Measurements from ENCODE around the gene EI24. TPM values are rescaled to one million over a fixed set of nuclear protein-coding genes. Genes with fewer than 3 reads are reported as not detected.

The EI24 gene
- total RNA-seq, 1 experiment from 2014 or later, result 170 TPM

DNA sequence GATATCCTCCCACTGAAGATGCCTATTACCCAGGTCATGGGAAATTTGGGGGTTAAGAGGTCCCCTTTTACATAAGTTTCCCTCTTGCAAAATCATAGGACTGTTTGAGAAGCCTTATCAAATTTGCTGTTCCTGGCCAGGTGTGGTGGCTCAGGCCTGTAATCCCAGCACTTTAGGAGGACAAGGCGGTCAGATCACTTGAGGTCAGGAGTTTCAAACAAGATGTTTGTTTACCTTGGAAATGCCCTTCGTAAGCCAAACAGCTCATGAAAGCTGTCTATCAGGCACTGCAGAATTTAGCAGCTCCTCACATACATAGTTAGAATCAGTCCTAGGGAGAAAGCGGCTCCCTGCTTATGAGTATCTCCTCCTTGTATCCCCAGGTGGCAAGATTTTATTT is 4.9 kb upstream of the EI24 start:
- intact Hi-C loops (cut with micrococcal nuclease; ENCODE audit: unreplicated experiment), result no loop called here
- H3K4me3 ChIP-seq (ENCODE audit: low read depth, low read length), result no peak overlapping the region
- ChIA-PET CTCF (interaction anchor here (0.5 to 0.8 kb wide), 3 partner anchors 13 to 343 kb away, joined by 3 to 9 read pairs (median 3); no protein-coding TSS in a partner anchor), POLR2A (interaction anchor here (0.5 kb wide), 1 partner anchor 946 kb away, joined by 4 read pairs; no protein-coding TSS in a partner anchor)
- Mint-ChIP-seq H3K9me3 (ENCODE audit: unreplicated experiment) (no peaks in the 10 kb centered on the region), H3K36me3 (ENCODE audit: insufficient read depth, unreplicated experiment) (no peaks in the 10 kb centered on the region), H3K4me1 (ENCODE audit: low read depth, unreplicated experiment) (peaks cover 5% of the 10 kb centered on the region), H3K27me3 (ENCODE audit: insufficient read depth, unreplicated experiment) (no peaks in the 10 kb centered on the region), H3K27ac (ENCODE audit: unreplicated experiment) (no peak overlapping the region), H3K4me3 (ENCODE audit: unreplicated experiment) (no peak overlapping the region)
- H3K27me3 ChIP-seq (replicated peaks; ENCODE audit: control insufficient read depth, insufficient read depth, low read length), result no peaks in the 10 kb centered on the region
- H3K36me3 ChIP-seq (ENCODE audit: control insufficient read depth, insufficient read depth, low read length), result no peaks in the 10 kb centered on the region; the same call in 1 of the 2 replicates
- BruUV-seq (replicated peaks), result no TSS peak
- no peaks in the 10 kb centered on the region for H3K9me3 ChIP-seq
- peaks cover 11% of the 10 kb centered on the region; the same call in 1 of the 2 replicates for H3K4me1 ChIP-seq
- TF ChIP-seq, protein P1, sequence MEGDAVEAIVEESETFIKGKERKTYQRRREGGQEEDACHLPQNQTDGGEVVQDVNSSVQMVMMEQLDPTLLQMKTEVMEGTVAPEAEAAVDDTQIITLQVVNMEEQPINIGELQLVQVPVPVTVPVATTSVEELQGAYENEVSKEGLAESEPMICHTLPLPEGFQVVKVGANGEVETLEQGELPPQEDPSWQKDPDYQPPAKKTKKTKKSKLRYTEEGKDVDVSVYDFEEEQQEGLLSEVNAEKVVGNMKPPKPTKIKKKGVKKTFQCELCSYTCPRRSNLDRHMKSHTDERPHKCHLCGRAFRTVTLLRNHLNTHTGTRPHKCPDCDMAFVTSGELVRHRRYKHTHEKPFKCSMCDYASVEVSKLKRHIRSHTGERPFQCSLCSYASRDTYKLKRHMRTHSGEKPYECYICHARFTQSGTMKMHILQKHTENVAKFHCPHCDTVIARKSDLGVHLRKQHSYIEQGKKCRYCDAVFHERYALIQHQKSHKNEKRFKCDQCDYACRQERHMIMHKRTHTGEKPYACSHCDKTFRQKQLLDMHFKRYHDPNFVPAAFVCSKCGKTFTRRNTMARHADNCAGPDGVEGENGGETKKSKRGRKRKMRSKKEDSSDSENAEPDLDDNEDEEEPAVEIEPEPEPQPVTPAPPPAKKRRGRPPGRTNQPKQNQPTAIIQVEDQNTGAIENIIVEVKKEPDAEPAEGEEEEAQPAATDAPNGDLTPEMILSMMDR (IDR thresholded peaks at IDR 0.05; ENCODE audit: insufficient read depth in 1 of 2, low read depth in 1 of 2, low read length in 1 of 2, severe bottlenecking in 1 of 2, unreplicated experiment in 1 of 2), result no peak
- peak; percentile 58 to 65 for DNase-seq

DNA sequence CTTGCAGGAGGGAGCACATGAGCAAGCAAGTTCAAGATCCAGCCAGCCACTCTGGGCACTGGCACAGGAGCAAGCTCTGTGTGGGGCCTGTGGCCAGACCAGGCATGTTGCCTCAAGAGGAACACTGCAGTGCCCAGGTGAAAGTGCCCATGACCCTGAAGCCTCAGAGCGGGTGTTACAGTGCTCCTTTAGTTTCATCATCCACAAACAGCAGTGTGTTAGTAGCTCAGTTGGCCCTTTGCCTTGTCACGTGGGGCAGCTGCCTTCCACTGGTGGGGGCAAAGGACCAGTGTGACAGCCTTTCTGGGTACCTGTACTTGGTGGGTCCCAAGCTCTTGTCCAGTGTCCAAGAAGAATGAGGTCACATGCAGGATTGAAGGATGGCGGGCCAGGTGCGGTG is 3.0 kb upstream of the EI24 start:
- ChIA-PET POLR2A (interaction anchor here (0.6 kb wide), 1 partner anchor 295 kb away, joined by 7 read pairs; no protein-coding TSS in a partner anchor), CTCF (no interaction called here)
- Mint-ChIP-seq H3K9me3 (ENCODE audit: unreplicated experiment) (no peaks in the 10 kb centered on the region), H3K36me3 (ENCODE audit: insufficient read depth, unreplicated experiment) (no peaks in the 10 kb centered on the region), H3K4me3 (ENCODE audit: unreplicated experiment) (no peak overlapping the region), H3K27ac (ENCODE audit: unreplicated experiment) (no peak overlapping the region), H3K27me3 (ENCODE audit: insufficient read depth, unreplicated experiment) (no peaks in the 10 kb centered on the region), H3K4me1 (ENCODE audit: low read depth, unreplicated experiment) (peaks cover 5% of the 10 kb centered on the region)
- DNase-seq, result no peak
- TF ChIP-seq, protein P1 (IDR thresholded peaks at IDR 0.05; ENCODE audit: insufficient read depth in 1 of 2, low read depth in 1 of 2, low read length in 1 of 2, severe bottlenecking in 1 of 2, unreplicated experiment in 1 of 2), result no peak
- H3K27me3 ChIP-seq (replicated peaks; ENCODE audit: control insufficient read depth, insufficient read depth, low read length), result no peaks in the 10 kb centered on the region
- intact Hi-C loops (cut with micrococcal nuclease; ENCODE audit: unreplicated experiment), result no loop called here
- no peak overlapping the region for H3K4me3 ChIP-seq (ENCODE audit: low read depth, low read length)
- no peaks in the 10 kb centered on the region for H3K9me3 ChIP-seq
- H3K4me1 ChIP-seq, result peaks cover 22% of the 10 kb centered on the region
- no TSS peak for BruUV-seq (replicated peaks)
- H3K36me3 ChIP-seq (ENCODE audit: control insufficient read depth, insufficient read depth, low read length), result no peaks in the 10 kb centered on the region; the same call in 1 of the 2 replicates

DNA sequence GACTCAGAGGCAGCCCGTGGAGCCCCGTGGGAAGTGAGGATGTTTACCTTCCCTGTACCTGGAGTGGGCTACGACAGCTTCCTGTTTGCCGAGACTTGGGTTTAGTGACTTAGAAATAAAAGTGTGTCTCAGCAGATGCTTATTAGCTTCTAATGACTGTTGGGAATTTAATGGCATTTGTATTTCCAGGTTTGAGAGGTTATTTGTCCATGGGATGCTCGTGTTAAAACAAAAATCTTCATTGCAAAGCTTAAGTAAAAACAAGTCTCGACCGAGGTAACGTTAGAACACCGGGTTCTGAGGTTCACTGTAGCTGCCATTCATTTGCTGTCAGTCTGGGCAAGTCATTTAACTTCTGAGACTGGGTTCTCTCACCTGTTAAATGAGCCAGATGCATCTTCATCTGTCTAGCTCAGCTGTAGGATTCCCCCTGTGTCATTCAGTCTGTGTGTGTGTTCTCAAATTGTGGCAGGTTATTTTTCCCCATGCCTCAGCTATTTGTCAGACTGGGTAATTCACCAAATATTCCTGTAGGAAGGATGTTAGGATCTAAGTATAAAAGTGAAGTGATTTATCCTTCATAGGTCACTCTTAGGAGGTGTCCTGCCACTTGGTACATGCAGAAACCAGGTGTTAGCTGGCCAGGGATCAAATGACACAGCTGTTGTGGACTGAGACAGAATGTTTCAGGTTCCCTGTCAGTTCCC is 791 bp downstream of the EI24 start:
- ChIA-PET POLR2A (interaction anchor here (0.6 to 2.3 kb wide), 7 partner anchors 9 to 136 kb away, joined by 3 to 20 read pairs (median 4); partner anchors contain the start of gene STT3A), CTCF (interaction anchor here (0.6 to 1.8 kb wide), 5 partner anchors 23 to 137 kb away, joined by 3 to 7 read pairs (median 6); partner anchors contain the start of genes CHEK1 and STT3A)
- H3K9me3 ChIP-seq, result no peaks in the 10 kb centered on the region
- H3K27me3 ChIP-seq (replicated peaks; ENCODE audit: control insufficient read depth, insufficient read depth, low read length), result no peaks in the 10 kb centered on the region
- H3K4me1 ChIP-seq, result peaks cover 20% of the 10 kb centered on the region
- Mint-ChIP-seq H3K9me3 (ENCODE audit: unreplicated experiment) (no peaks in the 10 kb centered on the region), H3K27ac (ENCODE audit: unreplicated experiment) (peak overlapping the region; percentile 58), H3K36me3 (ENCODE audit: insufficient read depth, unreplicated experiment) (peaks cover 32% of the 10 kb centered on the region), H3K27me3 (ENCODE audit: insufficient read depth, unreplicated experiment) (no peaks in the 10 kb centered on the region), H3K4me1 (ENCODE audit: low read depth, unreplicated experiment) (peaks cover 10% of the 10 kb centered on the region), H3K4me3 (ENCODE audit: unreplicated experiment) (peak overlapping the region; percentile 80)
- intact Hi-C loops (cut with micrococcal nuclease; ENCODE audit: unreplicated experiment), result loop anchor here (1.0 to 5.0 kb wide), 4 partner anchors 22 to 302 kb away; partner anchors contain the start of gene STT3A
- TF ChIP-seq, protein P1 (IDR thresholded peaks at IDR 0.05; ENCODE audit: insufficient read depth in 1 of 2, low read depth in 1 of 2, low read length in 1 of 2, severe bottlenecking in 1 of 2, unreplicated experiment in 1 of 2), result no peak
- BruUV-seq (replicated peaks), result TSS peak; percentile 42
- no peak for DNase-seq
- 0 out of 2 replicates have a peak, but pooled peaks cover 6% of the 10 kb centered on the region for H3K36me3 ChIP-seq (ENCODE audit: control insufficient read depth, insufficient read depth, low read length)
- peak overlapping the region; percentile 99 for H3K4me3 ChIP-seq (ENCODE audit: low read depth, low read length)

Measured in Caco-2 (cell line).